Duodenal mucosa (tissue), 2 donors: Measurements from ENCODE around the gene FGFBP2.
"Not testable (repeated sequence)": the region's sequence is repeated elsewhere in the genome, so short reads cannot be mapped to it uniquely, and the experiment has no call there.

ENCODE experiments used
- H3K27ac ChIP-seq: one replicate; pipeline ENCODE4 v1.7.0; 2013; ENCODE audit warnings: low read depth, low read length
- H3K27me3 ChIP-seq, 2 donors: one replicate each; pipeline ENCODE4 v1.7.0; 2013; ENCODE audit warnings: low read length in 2 of 2, control low read depth in 1 of 2; ENCODE audit not compliant: insufficient read depth in 2 of 2, control insufficient read depth in 1 of 2
- H3K36me3 ChIP-seq, 2 donors: one replicate each; pipeline ENCODE4 v1.7.0; 2013; ENCODE audit warnings: low read length in 2 of 2, control low read depth in 1 of 2; ENCODE audit not compliant: insufficient read depth in 2 of 2, control insufficient read depth in 1 of 2
- H3K4me1 ChIP-seq, 2 donors: one replicate each; pipeline ENCODE4 v1.7.0; 2013; ENCODE audit warnings: low read length in 2 of 2, control low read depth in 1 of 2; ENCODE audit not compliant: insufficient read depth in 2 of 2, control insufficient read depth in 1 of 2
- H3K4me3 ChIP-seq, 2 donors: one replicate each; pipeline ENCODE4 v1.7.0; 2013; ENCODE audit warnings: low read length in 2 of 2, low read depth in 1 of 2
- H3K9ac ChIP-seq, 2 donors: one replicate each; pipeline ENCODE4 v1.7.0; 2013; ENCODE audit warnings: low read length in 2 of 2, low read depth in 1 of 2
- H3K9me3 ChIP-seq, 2 donors: one replicate each; pipeline ENCODE4 v1.7.0; 2013; ENCODE audit warnings: low read length in 2 of 2, control low read depth in 1 of 2; ENCODE audit not compliant: control insufficient read depth in 1 of 2

Gene FGFBP2

DNA sequence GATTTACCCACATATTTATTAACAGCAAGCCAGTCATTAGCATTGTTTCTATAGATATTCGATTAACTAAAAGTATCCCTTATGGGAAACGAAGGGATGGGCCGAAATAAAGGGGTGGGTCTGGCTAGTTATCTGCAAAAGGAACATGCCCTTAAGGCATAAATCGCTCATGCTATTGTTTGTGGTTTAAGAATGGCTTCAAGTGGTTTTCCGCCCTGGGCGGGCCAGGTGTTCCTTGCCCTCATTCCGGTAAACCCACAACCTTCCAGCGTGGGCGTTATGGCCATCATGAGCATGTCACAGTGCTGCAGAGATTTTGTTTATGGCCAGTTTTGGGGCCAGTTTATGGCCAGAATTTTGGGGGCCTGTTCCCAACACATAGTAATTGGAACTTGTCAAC, 46.6 kb downstream of the FGFBP2 start:
- peaks cover 8 to 11% of the 10 kb centered on the region in 2 donors for H3K4me1 ChIP-seq
- H3K9ac ChIP-seq, H3K27me3 ChIP-seq, H3K36me3 ChIP-seq, H3K4me3 ChIP-seq, H3K9me3 ChIP-seq, H3K27ac ChIP-seq: not testable (repeated sequence)

DNA sequence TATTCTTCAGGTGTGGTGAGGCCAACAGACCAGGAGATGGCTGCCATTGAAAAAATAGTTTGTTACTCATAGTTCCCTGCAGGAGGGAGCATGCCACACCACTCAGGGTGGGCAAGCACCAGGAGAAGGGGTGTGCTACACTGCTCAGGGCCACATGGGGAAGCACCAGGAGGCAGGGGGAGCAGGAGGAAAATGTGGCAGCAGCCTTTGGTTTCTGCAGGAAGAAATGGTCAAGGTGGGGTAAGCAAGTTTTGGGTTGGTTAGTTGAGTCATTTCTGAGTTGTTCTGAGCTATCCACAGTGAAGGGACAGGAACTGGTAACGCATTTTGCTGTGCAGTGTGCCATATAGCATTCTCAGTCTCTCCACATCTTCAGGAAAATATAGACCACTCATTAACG, 48.2 kb downstream of the FGFBP2 start:
- Histone ChIP-seq H3K4me3 (no peak overlapping the region), H3K27ac (no peak overlapping the region), H3K9me3 (no peaks in the 10 kb centered on the region), H3K9ac (no peak overlapping the region), H3K4me1 (peaks cover 8 to 11% of the 10 kb centered on the region in 2 donors), H3K27me3 (peaks cover 0 to 4% of the 10 kb centered on the region in 2 donors), H3K36me3 (no peaks in the 10 kb centered on the region)

DNA sequence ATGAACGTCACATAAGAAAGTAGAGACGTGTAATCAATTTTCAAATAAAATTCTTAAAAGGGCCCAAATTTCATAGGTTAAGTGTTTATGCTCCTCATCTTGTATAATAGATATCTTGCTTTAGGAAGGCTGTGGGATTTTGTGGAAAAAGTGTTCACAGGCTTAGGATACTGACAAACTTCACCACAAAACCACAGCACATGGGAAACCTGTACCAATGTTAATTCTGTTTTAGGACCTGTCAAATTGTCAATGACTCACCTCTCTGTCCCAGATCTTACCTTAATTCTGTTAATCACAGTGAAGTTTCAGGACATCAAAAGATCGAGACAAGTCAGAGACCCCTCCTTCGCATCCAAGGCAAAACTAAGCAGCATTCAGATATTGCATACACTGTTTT, 48.7 kb downstream of the FGFBP2 start:
- H3K27me3 ChIP-seq = peaks cover 0 to 4% of the 10 kb centered on the region in 2 donors
- no peak overlapping the region for H3K27ac ChIP-seq
- H3K4me3 ChIP-seq = no peak overlapping the region
- peaks cover 8 to 11% of the 10 kb centered on the region in 2 donors for H3K4me1 ChIP-seq
- no peak overlapping the region for H3K9ac ChIP-seq
- no peaks in the 10 kb centered on the region for H3K9me3 ChIP-seq
- H3K36me3 ChIP-seq = no peaks in the 10 kb centered on the region

DNA sequence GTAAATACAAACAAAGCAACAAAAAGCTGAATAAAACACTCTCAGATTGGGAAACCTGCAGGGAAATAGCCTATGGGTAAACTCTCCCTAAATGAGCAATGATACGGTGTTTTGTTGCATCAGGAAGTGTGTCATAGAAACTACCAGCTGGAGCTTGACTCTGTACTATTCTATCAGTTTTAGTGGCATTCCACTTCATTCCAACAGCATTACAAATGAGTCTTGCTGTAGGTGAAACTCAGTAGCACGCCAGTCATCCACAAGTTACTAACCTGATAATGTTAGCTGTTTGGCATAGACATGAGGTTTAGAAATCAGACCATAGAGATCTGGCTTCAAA, 49.4 kb downstream of the FGFBP2 start:
- peaks cover 0 to 4% of the 10 kb centered on the region in 2 donors for H3K27me3 ChIP-seq
- no peak overlapping the region for H3K27ac ChIP-seq
- H3K9ac ChIP-seq = no peak overlapping the region
- no peak overlapping the region for H3K4me3 ChIP-seq
- H3K4me1 ChIP-seq = peaks cover 6 to 7% of the 10 kb centered on the region in 2 donors
- no peaks in the 10 kb centered on the region for H3K36me3 ChIP-seq
- no peaks in the 10 kb centered on the region for H3K9me3 ChIP-seq

DNA sequence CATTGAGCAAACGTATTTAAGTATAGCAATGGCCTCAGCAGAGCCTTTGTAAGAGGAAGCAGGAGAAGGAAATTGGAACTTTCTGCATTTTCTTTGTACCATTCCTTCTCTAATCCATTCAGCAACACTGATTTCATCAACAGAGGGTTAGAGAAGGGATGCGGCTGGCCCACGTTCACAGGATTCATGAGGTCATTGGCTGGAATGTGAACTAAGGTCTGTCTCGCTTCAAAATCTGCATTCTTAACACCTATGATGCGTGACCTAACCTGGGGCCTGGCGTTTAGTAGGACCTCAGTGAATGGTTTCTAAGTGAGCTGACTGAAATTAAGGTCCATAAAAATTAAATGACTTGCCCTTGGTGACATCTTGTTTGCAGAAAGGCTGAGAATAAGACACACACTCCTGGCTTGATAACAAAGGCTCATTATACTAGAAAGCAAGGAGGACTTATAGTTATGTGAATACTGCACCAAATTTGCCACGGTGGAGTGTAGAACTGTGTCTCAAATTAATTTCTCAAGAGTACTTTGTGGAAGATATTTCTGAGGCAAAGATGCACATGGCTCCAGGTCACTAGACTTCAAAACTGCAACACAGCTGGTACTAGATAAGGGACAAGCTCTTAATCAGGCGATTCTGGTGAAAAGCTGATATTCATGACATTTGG, 49.9 kb downstream of the FGFBP2 start:
- H3K4me1 ChIP-seq = peaks cover 2 to 4% of the 10 kb centered on the region in 2 donors
- no peak overlapping the region for H3K4me3 ChIP-seq
- no peak overlapping the region for H3K9ac ChIP-seq
- H3K9me3 ChIP-seq = no peaks in the 10 kb centered on the region
- H3K27me3 ChIP-seq = peaks cover 0 to 4% of the 10 kb centered on the region in 2 donors
- no peak overlapping the region for H3K27ac ChIP-seq
- H3K36me3 ChIP-seq = no peaks in the 10 kb centered on the region

DNA sequence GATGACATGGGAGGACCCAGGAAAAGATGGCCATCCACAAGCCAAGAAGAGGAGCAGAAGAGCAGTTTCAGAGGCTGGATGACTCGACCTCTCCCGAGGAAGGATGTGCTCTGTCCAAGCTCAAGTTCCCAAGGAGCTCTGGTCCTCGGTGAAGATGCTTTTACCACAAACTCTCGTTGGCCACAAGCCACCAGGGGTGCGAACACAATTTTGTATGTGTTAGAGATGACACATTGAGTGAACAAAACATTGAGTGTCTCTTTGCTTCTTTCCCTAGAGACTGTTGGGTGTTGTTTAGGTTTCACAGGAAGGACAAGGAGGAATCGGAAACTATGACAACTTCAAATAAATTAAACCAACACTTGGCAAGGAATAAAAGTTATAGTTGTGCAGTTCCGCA, 50.7 kb downstream of the FGFBP2 start:
- no peaks in the 10 kb centered on the region for H3K36me3 ChIP-seq
- H3K9ac ChIP-seq = no peak overlapping the region
- no peaks in the 10 kb centered on the region for H3K9me3 ChIP-seq
- H3K4me3 ChIP-seq = no peak overlapping the region
- no peaks in the 10 kb centered on the region for H3K4me1 ChIP-seq
- no peak overlapping the region for H3K27ac ChIP-seq
- peaks cover 0 to 4% of the 10 kb centered on the region in 2 donors for H3K27me3 ChIP-seq
